Amniotic stem cell (primary cell): Measurements from ENCODE around the gene SGK2.

Source experiments
- DNase-seq: peaks from one replicate; lab custom pipeline; 2025; lab: John Stamatoyannopoulos, UW

The SGK2 gene

GRCh38 chr20:43558412-43559146 is at the start of gene SGK2:
TSS of gene SGK2 (plus strand) at chr20:43559027. CDS start at chr20:43566496, 7,469 bp downstream.
- peak; percentile 40 for DNase-seq

DNA sequence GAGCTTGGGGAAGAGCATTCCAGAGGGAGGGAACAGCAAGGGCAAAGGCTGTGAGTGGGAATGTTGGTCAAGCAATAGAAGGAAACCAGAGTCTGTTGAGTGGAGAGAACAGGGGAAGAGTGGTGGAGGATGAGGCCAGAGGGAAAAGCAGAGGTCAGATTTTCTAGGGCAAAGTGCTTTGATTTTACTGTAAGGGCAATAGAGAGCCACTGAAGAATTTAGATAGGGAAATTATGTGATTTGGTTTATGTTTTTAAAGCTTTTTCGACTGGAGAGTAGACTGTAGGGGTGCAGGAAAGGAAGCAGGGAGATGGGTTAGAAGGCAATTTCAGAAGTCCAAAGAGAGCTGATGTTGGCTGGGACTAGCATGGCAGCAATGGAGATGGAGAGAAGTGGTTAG is 46.9 kb upstream of the SGK2 start:
- no peak for DNase-seq

- no peak for DNase-seq
Measured at GRCh38 chr20:43513372-43513930, 45.4 kb upstream of the SGK2 start.

DNA sequence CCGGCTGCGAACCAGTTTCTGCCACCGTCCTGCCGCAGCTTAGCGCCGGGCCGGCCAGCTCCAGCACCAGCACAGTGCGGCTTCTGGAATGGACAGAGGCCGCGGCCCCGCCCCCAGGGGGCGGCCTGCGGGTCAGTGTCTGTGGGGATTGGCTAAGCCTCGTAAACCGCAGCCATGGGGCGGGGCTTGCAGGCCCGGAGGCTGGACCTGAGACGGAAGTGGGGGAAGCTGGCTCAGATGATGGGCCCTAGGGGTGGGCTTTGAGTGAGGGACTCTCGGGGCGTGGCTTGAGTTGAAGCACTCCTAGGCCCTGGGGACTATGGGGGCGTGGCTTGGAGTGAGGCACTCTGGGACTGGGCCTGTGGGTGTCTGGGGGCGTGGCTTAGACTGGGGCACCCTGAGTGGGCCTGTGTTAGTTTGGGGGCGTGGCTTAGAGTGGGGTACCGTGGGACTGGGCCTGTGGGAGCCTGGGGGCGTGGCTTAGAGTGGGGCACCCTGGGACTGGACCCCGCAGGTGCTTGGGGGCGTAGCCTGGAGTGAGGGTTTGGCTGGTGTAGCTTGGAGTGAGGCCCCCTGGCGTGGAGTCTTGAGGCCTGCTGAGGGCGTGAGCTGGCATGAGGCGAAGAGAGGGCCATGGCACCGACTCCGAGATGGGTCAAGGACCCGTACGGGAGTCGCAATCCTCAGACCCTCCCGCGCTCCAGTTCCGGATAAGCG is 44.7 kb upstream of the SGK2 start:
- DNase-seq: peak; percentile 95

- no peak for DNase-seq
Measured at GRCh38 chr20:43514648-43514999, 44.2 kb upstream of the SGK2 start.

GRCh38 chr20:43515628-43516027 is 43.2 kb upstream of the SGK2 start:
- no peak for DNase-seq

GRCh38 chr20:43516251-43516824 is 42.5 kb upstream of the SGK2 start:
- no peak for DNase-seq

- DNase-seq: no peak
Measured at GRCh38 chr20:43520074-43520630, 38.7 kb upstream of the SGK2 start.

DNA sequence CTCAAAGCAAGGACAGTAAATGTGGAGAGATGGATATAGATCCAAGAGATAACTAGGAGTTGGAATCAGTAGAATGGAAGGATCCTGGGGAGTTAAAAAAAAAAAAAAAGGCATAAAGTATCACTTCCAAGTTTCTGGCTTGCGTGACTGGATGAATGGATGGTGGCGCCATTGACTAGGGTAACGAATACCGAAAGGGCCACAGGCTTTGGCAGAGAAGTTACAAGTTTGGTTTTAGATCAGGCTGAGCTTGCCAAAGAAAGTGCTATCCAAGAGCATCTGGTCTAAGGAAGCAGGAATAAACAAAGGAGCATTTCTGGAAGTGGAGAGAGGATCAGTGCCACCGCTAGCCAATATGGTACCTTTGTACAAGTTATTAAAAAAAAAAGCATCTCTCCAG is 33.8 kb upstream of the SGK2 start:
- DNase-seq: no peak

- DNase-seq: no peak
Measured at GRCh38 chr20:43528258-43528875, 30.5 kb upstream of the SGK2 start.

DNA sequence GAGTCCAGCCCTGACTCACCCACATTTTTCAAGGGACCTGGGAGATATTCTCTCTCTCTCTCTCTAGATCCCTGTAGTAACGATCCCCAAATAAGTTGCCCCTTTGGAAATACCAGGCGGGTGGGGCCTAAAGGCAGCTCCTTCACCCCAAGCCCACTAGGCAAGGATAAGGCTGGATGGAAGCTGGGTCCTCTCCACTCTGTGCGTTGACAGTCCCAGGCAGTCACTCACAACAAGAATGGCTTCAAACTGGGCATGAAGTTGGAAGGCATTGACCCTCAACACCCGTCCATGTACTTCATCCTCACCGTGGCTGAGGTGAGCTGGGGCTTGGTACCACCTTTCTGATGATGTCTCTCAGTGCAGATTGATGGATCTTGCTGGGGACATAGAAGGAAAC is 29.8 kb upstream of the SGK2 start:
- no peak for DNase-seq

DNA sequence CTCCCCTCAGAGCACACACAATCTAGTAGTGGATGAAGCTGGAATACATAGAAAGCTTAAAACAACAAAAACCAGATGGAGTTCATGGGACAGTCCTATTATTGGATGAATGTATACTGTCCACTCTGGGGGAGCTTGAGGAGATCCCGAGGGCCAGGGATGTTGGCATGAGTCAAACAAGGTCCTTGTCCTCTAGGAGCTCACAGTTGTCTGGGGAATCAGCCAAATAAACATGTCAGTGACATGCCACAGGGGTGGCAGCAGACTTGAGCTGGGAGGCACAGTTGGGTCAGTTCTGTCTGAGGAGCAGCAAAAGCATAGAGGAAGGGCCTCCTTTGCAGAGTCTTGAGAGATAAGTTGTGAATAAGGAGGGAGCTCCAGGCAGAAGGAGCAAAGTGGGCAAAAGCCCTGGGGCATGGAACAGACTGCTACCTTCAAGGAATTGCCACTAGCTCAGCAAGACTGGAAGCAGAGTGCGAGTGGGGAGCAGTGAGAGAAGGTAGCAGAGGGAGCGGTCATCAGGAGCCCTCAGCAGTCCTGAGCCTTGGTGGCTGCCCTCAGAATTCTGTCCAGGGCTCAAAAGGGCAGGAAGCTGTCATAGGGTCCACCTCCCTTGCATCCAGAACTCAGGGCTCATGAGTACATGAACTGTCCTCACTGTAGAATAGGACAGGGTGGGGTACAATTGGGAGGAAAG is 29.2 kb upstream of the SGK2 start:
- DNase-seq: no peak

DNA sequence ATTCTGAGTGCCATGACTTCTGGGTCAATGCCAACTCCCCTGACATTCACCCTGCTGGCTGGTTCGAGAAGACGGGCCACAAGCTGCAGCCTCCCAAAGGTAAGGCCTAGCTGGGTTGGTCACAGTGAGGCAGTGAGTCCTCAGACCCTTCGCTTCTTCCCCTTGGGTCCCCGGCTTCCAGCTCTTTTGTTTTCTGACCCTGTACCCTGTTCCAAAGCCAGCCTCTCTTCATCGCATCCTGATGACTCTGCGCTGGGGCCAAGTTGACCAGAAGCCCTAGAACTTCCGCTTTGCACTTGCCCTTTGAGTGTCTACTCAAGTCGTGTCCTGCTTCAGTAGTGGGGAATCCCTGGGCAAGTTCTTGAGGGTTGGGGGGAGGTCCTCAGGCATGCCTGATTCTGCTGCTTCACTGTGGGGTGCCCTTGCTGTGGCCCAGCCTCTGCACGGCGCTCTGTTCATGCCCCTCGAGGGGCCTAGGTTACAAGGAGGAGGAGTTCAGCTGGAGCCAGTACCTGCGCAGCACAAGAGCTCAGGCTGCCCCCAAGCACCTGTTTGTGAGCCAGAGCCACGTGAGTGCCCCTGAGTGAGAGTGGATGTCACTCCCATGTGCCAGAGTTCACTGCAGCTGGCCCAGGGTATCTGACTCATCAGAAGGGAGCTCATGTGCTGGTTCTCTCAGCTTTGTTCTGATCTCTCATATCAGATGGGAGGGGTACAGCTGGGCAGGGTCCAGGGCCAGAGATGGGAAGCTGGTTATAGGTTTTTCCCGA is 28.3 kb upstream of the SGK2 start:
- no peak for DNase-seq

- DNase-seq: no peak
Measured at GRCh38 chr20:43531091-43531443, 27.8 kb upstream of the SGK2 start.

- no peak for DNase-seq
Measured at GRCh38 chr20:43532416-43533055, 26.3 kb upstream of the SGK2 start.

DNA sequence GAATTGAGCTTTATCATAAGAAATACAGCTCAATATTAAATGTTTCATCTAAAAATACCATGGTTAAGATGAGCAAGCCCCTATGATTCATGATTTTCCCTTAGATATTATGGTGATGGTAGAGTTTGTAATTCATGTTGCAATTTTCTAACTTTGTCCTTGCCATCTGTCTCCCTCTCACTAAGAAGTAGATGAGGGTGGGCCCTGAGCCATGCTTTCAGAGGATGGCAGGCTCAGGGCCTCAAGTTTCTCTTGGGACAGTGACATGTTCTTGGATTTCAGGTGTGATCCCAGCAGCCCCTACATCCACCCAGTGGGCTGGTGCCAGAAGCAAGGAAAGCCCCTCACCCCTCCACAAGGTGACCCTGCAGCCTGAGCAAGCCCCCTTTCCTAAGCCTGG is 25.8 kb upstream of the SGK2 start:
- DNase-seq: no peak

DNA sequence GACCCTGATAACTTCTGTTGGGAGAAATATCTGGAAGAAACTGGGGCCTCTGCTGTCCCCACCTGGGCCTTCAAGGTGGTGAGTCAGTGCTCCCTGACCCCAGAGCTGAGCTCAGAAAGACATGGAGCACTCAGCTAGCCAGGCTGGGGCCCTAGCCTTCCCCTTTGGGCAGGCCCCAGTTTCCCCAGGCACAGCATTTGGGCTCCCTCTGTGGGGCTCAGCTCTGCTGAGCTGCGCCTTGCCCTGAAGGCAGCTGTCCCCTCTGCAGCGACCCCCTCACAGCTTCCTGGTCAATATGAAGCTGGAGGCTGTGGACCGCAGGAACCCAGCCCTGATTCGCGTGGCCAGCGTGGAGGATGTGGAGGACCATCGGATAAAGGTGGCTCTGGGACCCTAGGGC is 24.8 kb upstream of the SGK2 start:
- no peak for DNase-seq

GRCh38 chr20:43534791-43535350 is 24.0 kb upstream of the SGK2 start:
- DNase-seq: no peak

GRCh38 chr20:43535370-43536004 is 23.3 kb upstream of the SGK2 start:
- no peak for DNase-seq
